ENCODE data around the gene CYP8B1.

The CYP8B1 gene

GRCh38 chr3:42875325-42876151 is at the start of gene CYP8B1:
Gene CYP8B1 (minus strand): TSS chr3:42875879. CDS start chr3:42875816, 63 bp downstream.
- no peak for DNase-seq (ENCODE audit: low read depth in 2 of 2, low spot score in 1 of 2)

GRCh38 chr3:42923606-42924005 is 47.9 kb upstream of the CYP8B1 start:
- no peak for DNase-seq (ENCODE audit: low read depth in 2 of 2, low spot score in 1 of 2)

- no peak for DNase-seq (ENCODE audit: low read depth in 2 of 2, low spot score in 1 of 2)
Observed at GRCh38 chr3:42914771-42915515, 39.3 kb upstream of the CYP8B1 start.

GRCh38 chr3:42911551-42911950 is 35.9 kb upstream of the CYP8B1 start:
- DNase-seq (ENCODE audit: low read depth in 2 of 2, low spot score in 1 of 2), result no peak

- no peak for DNase-seq (ENCODE audit: low read depth in 2 of 2, low spot score in 1 of 2)
Observed at GRCh38 chr3:42908675-42909074, 33.0 kb upstream of the CYP8B1 start.

GRCh38 chr3:42906848-42907183 is 31.1 kb upstream of the CYP8B1 start:
- no peak for DNase-seq (ENCODE audit: low read depth in 2 of 2, low spot score in 1 of 2)

GRCh38 chr3:42906070-42906847 is 30.6 kb upstream of the CYP8B1 start, which contains the start of gene ZNF662:
Gene ZNF662 (plus strand): TSS chr3:42906142. CDS start chr3:42908115, 1,973 bp downstream.
- DNase-seq (ENCODE audit: low read depth in 2 of 2, low spot score in 1 of 2), result no peak

GRCh38 chr3:42905740-42906069 is 30.0 kb upstream of the CYP8B1 start:
- DNase-seq (ENCODE audit: low read depth in 2 of 2, low spot score in 1 of 2), result no peak

GRCh38 chr3:42904076-42904475 is 28.4 kb upstream of the CYP8B1 start:
- no peak for DNase-seq (ENCODE audit: low read depth in 2 of 2, low spot score in 1 of 2)

GRCh38 chr3:42902257-42902656 is 26.6 kb upstream of the CYP8B1 start:
- no peak for DNase-seq (ENCODE audit: low read depth in 2 of 2, low spot score in 1 of 2)

- DNase-seq (ENCODE audit: low read depth in 2 of 2, low spot score in 1 of 2), result no peak
Observed at GRCh38 chr3:42901073-42901415, 25.4 kb upstream of the CYP8B1 start.

GRCh38 chr3:42900226-42901072 is 24.8 kb upstream of the CYP8B1 start:
- no peak for DNase-seq (ENCODE audit: low read depth in 2 of 2, low spot score in 1 of 2)

GRCh38 chr3:42898896-42899675 is 23.4 kb upstream of the CYP8B1 start:
- DNase-seq (ENCODE audit: low read depth in 2 of 2, low spot score in 1 of 2), result no peak

- no peak for DNase-seq (ENCODE audit: low read depth in 2 of 2, low spot score in 1 of 2)
Observed at GRCh38 chr3:42895580-42895868, 19.8 kb upstream of the CYP8B1 start.

- no peak for DNase-seq (ENCODE audit: low read depth in 2 of 2, low spot score in 1 of 2)
Observed at GRCh38 chr3:42894698-42895579, 19.3 kb upstream of the CYP8B1 start.

GRCh38 chr3:42892807-42893206 is 17.1 kb upstream of the CYP8B1 start:
- no peak for DNase-seq (ENCODE audit: low read depth in 2 of 2, low spot score in 1 of 2)

GRCh38 chr3:42892169-42892568 is 16.5 kb upstream of the CYP8B1 start:
- DNase-seq (ENCODE audit: low read depth in 2 of 2, low spot score in 1 of 2), result no peak

GRCh38 chr3:42891042-42891441 is 15.4 kb upstream of the CYP8B1 start:
- DNase-seq (ENCODE audit: low read depth in 2 of 2, low spot score in 1 of 2), result no peak

GRCh38 chr3:42887084-42887483 is 11.4 kb upstream of the CYP8B1 start:
- DNase-seq (ENCODE audit: low read depth in 2 of 2, low spot score in 1 of 2), result no peak
